Fibroblast of gingiva (primary cell): ENCODE data around the gene COTL1.
A peak's percentile ranks its signal among the peaks of the same experiment; 100 is the strongest.

Experiments used
- DNase-seq: peaks from one replicate; pipeline ENCODE4 v3.0.0-alpha.2; 2011; ENCODE audit warnings: low read depth

The COTL1 gene

GRCh38 chr16:84596161-84596560 is 21.7 kb downstream of the COTL1 start:
- DNase-seq: no peak

GRCh38 chr16:84595052-84595481 is 22.8 kb downstream of the COTL1 start:
- no peak for DNase-seq

- DNase-seq: no peak
These were observed 23.2 kb downstream of the COTL1 start for GRCh38 chr16:84594725-84595038.

GRCh38 chr16:84593825-84594724 is 23.8 kb downstream of the COTL1 start:
- DNase-seq: peak; percentile 20

- no peak for DNase-seq
These were observed 25.2 kb downstream of the COTL1 start for GRCh38 chr16:84592718-84593117.

GRCh38 chr16:84589975-84590719 is 27.7 kb downstream of the COTL1 start:
- DNase-seq: no peak

- no peak for DNase-seq
These were observed 28.9 kb downstream of the COTL1 start for GRCh38 chr16:84588991-84589390.

- no peak for DNase-seq
These were observed 32.0 kb downstream of the COTL1 start for GRCh38 chr16:84585886-84586285.

- no peak for DNase-seq
These were observed 32.4 kb downstream of the COTL1 start for GRCh38 chr16:84585467-84585866.

- no peak for DNase-seq
These were observed 33.2 kb downstream of the COTL1 start for GRCh38 chr16:84584678-84585077.

GRCh38 chr16:84583995-84584394 is 33.9 kb downstream of the COTL1 start:
- no peak for DNase-seq

GRCh38 chr16:84582958-84583516 is 34.8 kb downstream of the COTL1 start:
- DNase-seq: peak; percentile 76

- no peak for DNase-seq
These were observed 36.7 kb downstream of the COTL1 start for GRCh38 chr16:84581158-84581557.

GRCh38 chr16:84579936-84580335 is 37.9 kb downstream of the COTL1 start:
- no peak for DNase-seq

- DNase-seq: no peak
These were observed 39.2 kb downstream of the COTL1 start for GRCh38 chr16:84578538-84579126.

GRCh38 chr16:84577034-84577803 is 40.7 kb downstream of the COTL1 start:
- DNase-seq: no peak

- DNase-seq: no peak
These were observed 42.0 kb downstream of the COTL1 start for GRCh38 chr16:84575914-84576313.

- no peak for DNase-seq
These were observed 43.7 kb downstream of the COTL1 start for GRCh38 chr16:84574191-84574590.

GRCh38 chr16:84572096-84572495 is 45.8 kb downstream of the COTL1 start:
- no peak for DNase-seq

- no peak for DNase-seq
These were observed 46.4 kb downstream of the COTL1 start for GRCh38 chr16:84571506-84571905.

GRCh38 chr16:84570739-84571403 is 47.0 kb downstream of the COTL1 start:
- DNase-seq: no peak
